Activated naive CD8-positive, alpha-beta T cell treated with anti-CD3 and anti-CD28 coated beads, Interleukin-2, amount 10 ng/mL, durations not matched to agents 7 days and 5 days (primary cell): ENCODE measurements around the gene ANKH. TPM values are rescaled to one million over a fixed set of nuclear protein-coding genes. Genes with fewer than 3 reads are reported as not detected.
A peak's percentile ranks its signal among the peaks of the same experiment; 100 is the strongest.
"Not testable (repeated sequence)": the region's sequence is repeated elsewhere in the genome, so short reads cannot be mapped to it uniquely, and the experiment has no call there.

ENCODE experiments used
- ATAC-seq: fragments of 150-1000 bp; cut with Tn5 transposase; one replicate; pipeline ENCODE4 v1.10.0; 2021; ENCODE audit warnings: low read depth, moderate library complexity
- POLR2A ChIA-PET: fragments of 350-600 bp; sonication (Branson Sonifier 250); formaldehyde crosslinking; loops from one replicate; lab custom pipeline; 2021; ENCODE audit warnings: antibody characterized with exemption; lab: Charles Lee
- DNase-seq: peaks from one replicate; pipeline ENCODE4 v3.0.0; 2021
- H3K27ac Mint-ChIP-seq: one replicate; pipeline ENCODE4 v1.8.0; 2022; ENCODE audit warnings: mild to moderate bottlenecking, mixed read lengths
- H3K27me3 Mint-ChIP-seq: one replicate; pipeline ENCODE4 v1.8.0; 2022; ENCODE audit warnings: mild to moderate bottlenecking, moderate library complexity, mixed read lengths
- H3K36me3 Mint-ChIP-seq: one replicate; pipeline ENCODE4 v1.8.0; 2021; ENCODE audit warnings: mild to moderate bottlenecking, mixed read lengths
- H3K4me1 Mint-ChIP-seq: one replicate; pipeline ENCODE4 v1.8.0; 2021; ENCODE audit warnings: mixed read lengths
- H3K4me3 Mint-ChIP-seq: one replicate; pipeline ENCODE4 v1.8.0; 2022; ENCODE audit warnings: mild to moderate bottlenecking, moderate library complexity, mixed read lengths
- H3K9me3 Mint-ChIP-seq: one replicate; pipeline ENCODE4 v1.8.0; 2021; ENCODE audit warnings: mixed read lengths
- total RNA-seq, 2 experiments: library from RNA; stranded (reverse); gene quantifications; one replicate each; pipeline ENCODE4 v1.2.3, GENCODE V29; 2021

ANKH gene
- 10 to 100 TPM; 52.4 to 55.5 TPM for total RNA-seq

DNA sequence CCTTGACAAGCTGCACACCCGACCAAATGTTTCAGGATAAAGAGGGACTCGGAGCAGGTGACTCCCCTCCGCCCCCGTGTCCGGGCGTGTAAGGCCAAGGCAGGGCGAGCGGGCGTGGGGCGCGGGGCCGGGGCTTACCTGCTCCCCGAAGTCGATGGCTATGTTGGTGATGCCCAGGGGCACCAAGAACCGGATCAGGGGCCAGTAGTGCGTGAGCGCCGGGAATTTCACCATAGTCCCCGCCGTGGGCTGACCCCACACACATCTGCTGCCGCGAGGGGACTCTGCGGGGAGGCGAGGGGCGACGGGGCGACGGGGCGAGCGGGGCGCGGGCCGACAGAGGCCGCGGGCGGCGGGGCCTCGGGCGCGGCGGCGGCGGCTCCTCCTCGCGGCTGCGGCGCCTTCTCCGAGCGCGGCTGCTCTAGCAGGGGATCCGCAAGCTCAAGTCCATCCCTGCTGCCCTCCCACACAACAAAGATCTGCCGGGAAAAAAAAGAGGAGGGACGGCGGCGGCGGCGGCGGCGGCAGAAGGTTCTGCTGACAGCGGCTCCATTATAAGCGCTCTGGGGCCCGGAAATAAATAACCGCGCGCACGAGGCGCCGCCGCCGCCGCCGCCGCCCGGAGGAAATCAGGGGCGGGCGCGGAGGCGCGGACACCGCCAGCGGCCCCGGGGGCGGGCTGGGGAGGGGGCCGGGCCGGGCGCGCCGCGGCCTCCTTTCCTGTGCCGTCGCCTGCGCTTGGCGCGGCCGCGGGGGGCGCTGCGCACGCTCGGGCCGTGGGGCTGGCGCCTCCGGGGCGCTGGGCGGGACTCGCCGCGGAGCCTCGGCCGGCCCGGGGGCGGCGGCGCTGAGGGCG, at the start of gene ANKH:
Gene ANKH, minus strand, starts transcription at position 565 of the 856 bp plus-strand sequence. Its CDS starts 331 bp downstream, at position 234.
- DNase-seq (peak; percentile 90), ATAC-seq (peak; percentile 91)
- H3K27me3 Mint-ChIP-seq, result peaks cover 6% of the 10 kb centered on the region
- H3K4me3 Mint-ChIP-seq, result peak within 1 kb of the TSS; percentile 90
- H3K4me1 Mint-ChIP-seq, result peaks cover 25% of the 10 kb centered on the region
- H3K9me3 Mint-ChIP-seq, result no peaks in the 10 kb centered on the region
- POLR2A ChIA-PET, result interaction anchor here (1.0 to 1.6 kb wide), 3 partner anchors 62 to 122 kb away, joined by 4 to 6 read pairs (median 5); no protein-coding TSS in a partner anchor
- H3K27ac Mint-ChIP-seq, result peak within 1 kb of the TSS; percentile 90
- H3K36me3 Mint-ChIP-seq, result no peaks in the 10 kb centered on the region

DNA sequence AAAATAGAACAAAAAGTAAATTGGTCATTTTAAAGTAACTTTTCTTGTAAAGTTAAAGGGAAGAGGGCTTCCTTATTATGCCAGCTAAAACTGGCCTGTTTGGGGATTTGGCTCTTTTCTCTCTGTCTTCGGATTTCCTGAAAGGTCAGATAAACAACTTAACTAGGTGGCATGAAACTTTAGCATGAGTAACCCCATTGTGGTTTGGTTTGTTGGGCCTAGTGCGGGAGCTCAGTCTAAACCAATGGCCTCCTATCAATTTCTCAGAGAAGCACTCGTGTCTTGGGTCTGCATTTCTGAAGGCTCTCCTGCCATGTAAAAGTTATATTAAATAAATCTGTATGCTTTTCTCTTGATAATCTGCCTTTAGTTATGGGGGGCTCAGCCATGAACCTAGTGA, 48.5 kb upstream of the ANKH start:
- Mint-ChIP-seq H3K27me3 (peaks cover 6% of the 10 kb centered on the region), H3K4me1 (peaks cover 11% of the 10 kb centered on the region), H3K9me3 (peaks cover 1% of the 10 kb centered on the region), H3K4me3 (no peak overlapping the region), H3K36me3 (no peaks in the 10 kb centered on the region), H3K27ac (no peak overlapping the region)
- DNase-seq, result no peak
- POLR2A ChIA-PET, result no interaction called here
- no peak for ATAC-seq

DNA sequence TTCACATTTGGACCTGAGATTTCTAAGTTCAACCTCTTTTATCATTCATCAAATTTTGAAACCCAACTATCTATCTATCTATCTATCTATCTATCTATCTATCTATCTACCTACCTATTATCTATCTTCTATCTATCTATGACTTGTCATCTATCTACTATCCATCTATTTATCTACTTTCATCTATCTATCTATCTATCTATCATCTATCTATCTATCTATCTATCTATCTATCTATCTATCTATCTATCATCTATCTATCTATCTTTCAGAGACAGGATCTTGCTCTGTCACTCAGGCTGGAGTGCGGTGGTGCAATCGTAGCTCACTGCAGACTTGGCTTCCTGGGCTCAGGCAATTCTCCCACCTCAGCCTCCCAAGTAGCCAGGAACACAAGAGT, 47.5 kb upstream of the ANKH start:
- H3K4me1 Mint-ChIP-seq, H3K36me3 Mint-ChIP-seq, H3K27ac Mint-ChIP-seq, H3K27me3 Mint-ChIP-seq, POLR2A ChIA-PET, ATAC-seq, H3K9me3 Mint-ChIP-seq, H3K4me3 Mint-ChIP-seq, DNase-seq: not testable (repeated sequence)

DNA sequence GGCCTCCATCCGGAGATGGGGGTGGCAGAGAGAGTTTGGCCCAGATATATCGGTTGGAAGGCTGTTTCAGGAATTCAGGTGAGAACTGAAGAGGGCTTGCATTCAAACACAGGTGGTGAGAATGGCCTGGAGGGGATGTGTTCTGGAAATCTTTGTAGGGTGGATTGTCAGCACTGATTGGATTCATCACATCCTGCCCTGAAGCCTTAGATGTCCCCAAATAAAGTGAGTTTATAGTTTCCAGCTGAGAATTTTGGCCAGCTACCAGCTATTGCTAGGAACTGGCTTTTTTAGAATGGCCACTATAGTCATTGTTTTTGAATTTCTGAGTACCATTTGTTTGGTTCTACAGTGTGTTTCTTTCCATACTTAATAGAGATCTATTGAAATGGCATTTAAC, 46.1 kb upstream of the ANKH start:
- H3K4me3 Mint-ChIP-seq, result no peak overlapping the region
- ATAC-seq, result no peak
- POLR2A ChIA-PET, result no interaction called here
- peaks cover 5% of the 10 kb centered on the region for H3K27me3 Mint-ChIP-seq
- H3K9me3 Mint-ChIP-seq, result peaks cover 1% of the 10 kb centered on the region
- peaks cover 5% of the 10 kb centered on the region for H3K4me1 Mint-ChIP-seq
- H3K27ac Mint-ChIP-seq, result no peak overlapping the region
- no peak for DNase-seq
- no peaks in the 10 kb centered on the region for H3K36me3 Mint-ChIP-seq

DNA sequence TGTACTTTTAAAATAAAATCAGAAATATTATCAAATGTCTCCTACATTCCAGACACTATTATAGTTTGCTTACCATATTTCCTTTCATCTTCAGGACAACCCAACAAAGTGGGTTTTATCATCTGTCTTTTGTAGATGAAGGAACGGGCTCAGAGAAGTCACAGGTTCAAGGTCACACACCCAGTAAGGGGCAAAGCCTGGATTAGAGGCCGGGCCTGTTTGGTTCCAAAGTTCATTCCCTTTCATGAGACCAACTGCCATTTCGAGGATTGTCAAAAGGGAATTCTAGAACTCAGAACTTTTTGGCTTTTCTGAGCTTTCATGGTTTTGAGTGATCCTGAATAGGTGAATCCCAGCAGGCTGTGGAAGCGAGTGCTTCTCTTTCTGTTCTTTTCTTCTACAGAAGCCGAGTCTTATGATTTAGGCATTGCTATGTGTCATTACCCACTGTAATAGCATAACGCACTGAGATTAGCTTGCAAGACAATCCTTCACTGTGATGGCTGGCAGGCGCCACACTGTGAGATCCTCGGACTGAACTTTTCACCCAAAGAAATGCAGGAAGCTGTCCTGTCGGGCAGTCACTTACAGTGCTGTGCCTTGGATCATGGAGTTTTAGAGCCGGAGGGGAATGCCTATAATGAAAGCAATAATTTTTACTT, 43.8 kb upstream of the ANKH start:
- Mint-ChIP-seq H3K4me1 (peaks cover 3% of the 10 kb centered on the region), H3K9me3 (peaks cover 1% of the 10 kb centered on the region), H3K27ac (no peak overlapping the region), H3K27me3 (peaks cover 5% of the 10 kb centered on the region), H3K36me3 (no peaks in the 10 kb centered on the region), H3K4me3 (no peak overlapping the region)
- DNase-seq (no peak), ATAC-seq (no peak)
- POLR2A ChIA-PET, result no interaction called here

DNA sequence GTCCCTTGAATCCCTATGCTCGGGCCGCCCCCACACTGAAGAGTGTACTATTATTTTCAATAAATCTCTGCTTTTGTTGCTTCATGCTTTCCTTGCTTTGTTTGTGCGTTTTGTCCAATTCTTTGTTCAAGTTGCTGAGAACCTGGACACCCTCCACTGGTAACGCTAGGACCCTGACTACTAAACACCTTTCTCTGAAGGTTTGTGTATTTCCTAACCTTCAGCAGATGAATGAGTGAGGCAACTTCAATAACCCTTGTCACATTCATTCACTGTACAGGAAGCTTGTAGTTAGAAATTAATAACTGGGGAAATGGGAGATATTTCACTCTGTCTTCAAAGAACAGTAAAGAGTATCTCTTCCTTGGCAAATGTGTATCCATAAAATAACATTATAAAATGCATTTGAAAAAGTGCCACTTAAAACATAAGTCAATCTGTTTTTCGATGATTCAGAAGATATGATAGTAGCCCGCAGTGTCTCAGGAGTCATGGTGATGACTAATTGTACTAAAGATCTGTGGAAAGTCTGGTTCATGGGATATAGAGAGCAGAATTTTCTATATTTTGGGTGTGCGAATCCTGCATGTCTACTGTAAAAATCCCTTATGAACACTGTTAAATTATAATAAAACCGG, 43.2 kb upstream of the ANKH start:
- Mint-ChIP-seq H3K4me1 (peaks cover 2% of the 10 kb centered on the region), H3K36me3 (no peaks in the 10 kb centered on the region), H3K27ac (no peak overlapping the region), H3K4me3 (no peak overlapping the region), H3K9me3 (peaks cover 1% of the 10 kb centered on the region), H3K27me3 (peaks cover 7% of the 10 kb centered on the region)
- DNase-seq, result no peak
- POLR2A ChIA-PET, result no interaction called here
- no peak for ATAC-seq

DNA sequence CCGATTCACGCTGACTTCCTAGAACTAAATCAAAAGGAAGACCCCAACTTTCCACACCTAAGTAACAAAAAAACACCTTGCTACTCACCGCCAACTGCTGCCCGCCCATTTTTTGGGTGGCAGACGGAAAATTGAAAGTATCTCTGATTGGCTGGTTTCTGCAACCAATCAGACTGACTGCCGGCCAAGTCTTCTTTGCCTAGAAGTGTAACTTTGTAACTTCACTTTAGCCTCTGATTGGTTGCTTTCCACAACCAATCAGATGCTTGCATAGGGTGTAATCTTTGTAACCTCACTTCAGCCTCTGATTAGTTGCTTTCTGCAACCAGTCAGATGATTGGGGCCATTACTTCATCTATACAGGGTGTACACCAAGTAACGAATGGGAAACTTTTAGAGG, 42.6 kb upstream of the ANKH start:
- no peak for ATAC-seq
- POLR2A ChIA-PET, result no interaction called here
- no peak for DNase-seq
- H3K4me1 Mint-ChIP-seq, result peaks cover 2% of the 10 kb centered on the region
- no peak overlapping the region for H3K27ac Mint-ChIP-seq
- peaks cover 1% of the 10 kb centered on the region for H3K9me3 Mint-ChIP-seq
- no peaks in the 10 kb centered on the region for H3K36me3 Mint-ChIP-seq
- H3K4me3 Mint-ChIP-seq, result no peak overlapping the region
- peaks cover 10% of the 10 kb centered on the region for H3K27me3 Mint-ChIP-seq

DNA sequence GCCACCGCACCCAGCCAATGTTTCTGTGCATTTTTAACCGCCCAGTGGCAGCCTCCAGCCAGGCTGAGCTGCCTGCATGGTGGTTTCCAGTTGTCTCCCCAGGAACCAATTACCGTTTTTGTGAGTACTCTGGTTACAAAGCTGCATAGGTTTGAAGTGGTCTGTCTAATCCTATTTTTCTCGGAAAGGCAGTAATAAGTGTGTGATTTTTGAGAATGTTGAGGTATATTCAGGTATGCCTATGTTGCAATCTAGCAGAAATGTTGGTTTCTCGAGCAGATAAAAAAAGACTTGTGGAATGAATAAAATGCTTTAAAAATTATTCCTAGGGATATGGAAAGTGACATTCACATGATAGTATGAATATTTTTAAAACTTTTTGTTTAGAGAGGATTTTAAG, 41.5 kb upstream of the ANKH start:
- POLR2A ChIA-PET, result no interaction called here
- DNase-seq (no peak), ATAC-seq (no peak)
- no peak overlapping the region for H3K27ac Mint-ChIP-seq
- H3K4me3 Mint-ChIP-seq, result no peak overlapping the region
- H3K36me3 Mint-ChIP-seq, result no peaks in the 10 kb centered on the region
- H3K9me3 Mint-ChIP-seq, result peaks cover 1% of the 10 kb centered on the region
- H3K4me1 Mint-ChIP-seq, result peaks cover 2% of the 10 kb centered on the region
- peaks cover 9% of the 10 kb centered on the region for H3K27me3 Mint-ChIP-seq

DNA sequence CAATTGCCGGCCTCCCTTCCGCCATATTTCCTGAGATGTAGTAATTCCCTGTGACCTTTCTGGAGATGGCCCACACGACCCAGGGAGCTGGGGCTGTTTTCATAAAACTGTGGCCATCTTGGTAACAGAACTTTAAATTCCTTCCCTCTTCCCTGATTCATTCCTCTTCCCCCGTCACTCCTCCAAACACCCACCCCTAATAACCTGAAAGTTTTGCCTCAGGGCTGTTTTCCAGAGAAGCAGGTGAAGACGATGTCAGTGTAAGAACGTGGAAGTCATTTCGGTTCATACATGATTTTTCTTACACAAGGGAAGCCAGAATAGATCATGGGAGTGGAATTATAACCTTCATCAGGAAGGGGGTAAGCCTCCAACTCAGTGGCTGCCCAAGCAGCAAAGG, 40.6 kb upstream of the ANKH start:
- Mint-ChIP-seq H3K9me3 (peaks cover 1% of the 10 kb centered on the region), H3K36me3 (no peaks in the 10 kb centered on the region), H3K4me1 (peaks cover 2% of the 10 kb centered on the region), H3K27ac (no peak overlapping the region), H3K27me3 (peaks cover 7% of the 10 kb centered on the region), H3K4me3 (no peak overlapping the region)
- POLR2A ChIA-PET, result no interaction called here
- no peak for DNase-seq
- ATAC-seq, result no peak

DNA sequence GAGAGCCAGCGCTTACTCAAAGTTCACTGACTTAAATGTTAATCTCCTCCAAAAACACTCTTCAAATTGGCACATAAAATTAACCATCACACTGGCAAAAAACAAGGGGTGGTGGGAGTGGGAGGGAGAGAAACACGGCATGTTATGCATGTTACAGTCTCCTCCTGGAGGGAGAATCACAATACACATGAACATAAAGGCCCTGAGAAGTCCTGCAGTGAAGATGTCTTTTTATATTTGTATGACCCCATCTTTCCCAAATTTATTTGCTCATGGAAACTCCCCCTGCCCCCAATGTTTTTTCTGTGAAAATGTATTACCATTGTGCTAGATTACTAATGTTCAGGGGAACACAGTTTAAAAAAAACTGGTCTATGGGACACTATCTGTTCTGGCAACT, 37.8 kb upstream of the ANKH start:
- no peaks in the 10 kb centered on the region for H3K36me3 Mint-ChIP-seq
- no peaks in the 10 kb centered on the region for H3K9me3 Mint-ChIP-seq
- ATAC-seq (no peak), DNase-seq (no peak)
- H3K4me3 Mint-ChIP-seq, result no peak overlapping the region
- no peak overlapping the region for H3K27ac Mint-ChIP-seq
- H3K27me3 Mint-ChIP-seq, result peaks cover 9% of the 10 kb centered on the region
- no peaks in the 10 kb centered on the region for H3K4me1 Mint-ChIP-seq
- POLR2A ChIA-PET, result no interaction called here

DNA sequence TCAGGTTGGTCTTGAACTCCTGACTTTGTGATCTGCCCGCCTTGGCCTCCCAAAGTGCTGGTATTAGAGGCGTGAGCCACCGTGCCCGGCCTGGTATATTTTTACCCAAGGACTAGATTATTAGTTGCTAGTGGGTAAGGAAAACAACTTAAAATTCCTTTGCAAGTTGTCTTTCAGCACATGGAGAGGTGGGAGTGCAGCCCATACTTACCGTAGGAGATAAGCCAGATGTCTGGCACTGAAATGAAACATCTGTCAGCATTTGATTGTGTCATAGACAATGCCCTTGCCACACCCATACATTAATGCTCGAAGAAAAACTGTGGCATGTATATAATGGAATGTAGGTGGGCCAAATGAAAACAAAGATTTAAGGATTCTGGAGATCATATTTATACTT, 36.6 kb upstream of the ANKH start:
- Mint-ChIP-seq H3K4me3 (no peak overlapping the region), H3K9me3 (no peaks in the 10 kb centered on the region), H3K27me3 (peaks cover 12% of the 10 kb centered on the region), H3K36me3 (no peaks in the 10 kb centered on the region), H3K27ac (no peak overlapping the region), H3K4me1 (no peaks in the 10 kb centered on the region)
- POLR2A ChIA-PET, result no interaction called here
- DNase-seq, result no peak
- no peak for ATAC-seq

DNA sequence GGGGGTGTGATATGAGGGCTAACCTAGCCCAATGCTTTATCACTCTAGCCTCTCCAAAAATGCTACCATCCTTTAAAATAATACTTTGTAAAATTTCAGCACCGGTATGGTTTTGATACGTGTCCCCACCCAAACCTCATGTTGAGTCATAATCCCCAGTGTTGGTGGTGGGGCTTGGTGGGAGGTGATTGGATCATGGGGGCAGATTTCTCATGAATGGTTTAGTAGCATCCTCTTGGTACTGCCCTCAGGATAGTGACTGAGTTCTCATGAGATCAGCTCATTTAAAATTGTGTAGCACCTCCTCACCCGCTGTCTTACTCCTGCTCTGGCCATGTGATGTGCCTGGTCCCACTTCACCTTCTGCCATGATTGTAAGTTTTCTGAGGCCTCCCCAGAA, 35.0 kb upstream of the ANKH start:
- DNase-seq (no peak), ATAC-seq (no peak)
- POLR2A ChIA-PET, result no interaction called here
- peaks cover 12% of the 10 kb centered on the region for H3K27me3 Mint-ChIP-seq
- H3K4me1 Mint-ChIP-seq, result no peaks in the 10 kb centered on the region
- no peak overlapping the region for H3K27ac Mint-ChIP-seq
- no peaks in the 10 kb centered on the region for H3K9me3 Mint-ChIP-seq
- H3K4me3 Mint-ChIP-seq, result no peak overlapping the region
- no peaks in the 10 kb centered on the region for H3K36me3 Mint-ChIP-seq

DNA sequence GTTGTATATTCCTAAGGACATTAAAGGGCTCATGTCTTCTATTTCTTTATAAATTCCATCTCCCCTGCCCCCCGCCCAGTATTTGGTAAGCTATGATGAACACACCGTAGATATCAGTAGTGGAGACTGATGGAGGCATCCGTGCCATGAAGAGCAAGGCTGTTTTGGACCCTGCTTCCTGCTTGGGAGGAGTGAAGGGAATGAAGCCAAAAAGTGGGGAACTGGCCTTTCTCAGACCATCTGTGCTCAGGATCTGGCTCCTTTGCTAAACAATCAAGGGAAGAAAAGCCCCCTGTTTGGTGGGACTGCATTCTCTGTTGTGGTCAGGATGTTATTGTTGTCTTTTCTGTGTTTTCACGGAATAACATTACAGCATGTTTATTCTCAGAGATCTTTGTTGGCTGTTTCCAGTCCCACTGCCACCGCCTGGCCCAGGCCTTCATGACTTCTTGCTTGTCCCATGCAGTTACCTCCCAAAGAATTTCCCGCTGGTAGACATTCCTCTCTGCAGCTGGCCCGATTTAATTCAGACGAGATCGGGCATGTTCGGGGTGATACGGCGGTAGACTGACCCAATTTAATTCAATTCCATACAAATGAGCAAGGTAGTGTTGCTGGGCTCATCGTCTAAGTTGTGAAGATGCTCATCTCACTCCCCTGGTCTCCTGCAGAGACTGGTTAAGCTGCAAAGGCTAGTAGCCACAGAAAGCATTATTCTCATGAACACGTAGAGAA, 31.4 kb upstream of the ANKH start:
- Mint-ChIP-seq H3K27me3 (peaks cover 7% of the 10 kb centered on the region), H3K4me1 (no peaks in the 10 kb centered on the region), H3K27ac (no peak overlapping the region), H3K4me3 (no peak overlapping the region), H3K36me3 (no peaks in the 10 kb centered on the region), H3K9me3 (no peaks in the 10 kb centered on the region)
- DNase-seq (no peak), ATAC-seq (no peak)
- POLR2A ChIA-PET, result interaction anchor here (0.7 kb wide), 1 partner anchor 90 kb away, joined by 4 read pairs; no protein-coding TSS in a partner anchor
